Measurements from ENCODE around the gene CASS4.

- no peak for TF ChIP-seq CTCF (conservative IDR thresholded peaks at IDR 0.05)
- TF ChIP-seq ZFX (IDR thresholded peaks at IDR 0.05) = no peak
Measured at GRCh38 chr20:56439771-56440291, 27.8 kb downstream of the CASS4 start.

All from C4-2B (cell line).